ENCODE results near the gene LPXN.

LPXN gene

GRCh38 chr11:58575377-58576020 is at the start of gene LPXN:
TSS of gene LPXN (minus strand) at chr11:58575856. CDS start at chr11:58575772, 84 bp downstream.
- no peak for FAIRE-seq

- FAIRE-seq: no peak
These were observed 49.4 kb upstream of the LPXN start for GRCh38 chr11:58625086-58625485.

- no peak for FAIRE-seq
These were observed 46.7 kb upstream of the LPXN start, which contains the start of gene CNTF for GRCh38 chr11:58622344-58622743. TSS of gene CNTF (plus strand) at chr11:58622665. CDS start at chr11:58622753, 88 bp downstream.

- FAIRE-seq: no peak
These were observed 46.1 kb upstream of the LPXN start for GRCh38 chr11:58621586-58622262.

GRCh38 chr11:58617976-58618557 is 42.4 kb upstream of the LPXN start:
- no peak for FAIRE-seq

- FAIRE-seq: no peak
These were observed 40.9 kb upstream of the LPXN start for GRCh38 chr11:58616594-58616993.

- no peak for FAIRE-seq
These were observed 39.9 kb upstream of the LPXN start for GRCh38 chr11:58615559-58615958.

- no peak for FAIRE-seq
These were observed 37.6 kb upstream of the LPXN start for GRCh38 chr11:58613228-58613627.

- FAIRE-seq: no peak
These were observed 34.1 kb upstream of the LPXN start for GRCh38 chr11:58609723-58610122.

- FAIRE-seq: no peak
These were observed 32.7 kb upstream of the LPXN start for GRCh38 chr11:58608331-58608730.

GRCh38 chr11:58606930-58607714 is 31.5 kb upstream of the LPXN start:
- no peak for FAIRE-seq

- FAIRE-seq: no peak
These were observed 24.9 kb upstream of the LPXN start for GRCh38 chr11:58600510-58600909.

- FAIRE-seq: no peak
These were observed 22.0 kb upstream of the LPXN start for GRCh38 chr11:58597486-58598144.

- no peak for FAIRE-seq
These were observed 21.0 kb upstream of the LPXN start for GRCh38 chr11:58596621-58597020.

- FAIRE-seq: no peak
These were observed 19.2 kb upstream of the LPXN start for GRCh38 chr11:58594826-58595225.

- FAIRE-seq: no peak
These were observed 17.3 kb upstream of the LPXN start for GRCh38 chr11:58592760-58593472.

- FAIRE-seq: no peak
These were observed 16.0 kb upstream of the LPXN start for GRCh38 chr11:58591659-58592058.

- no peak for FAIRE-seq
These were observed 11.3 kb upstream of the LPXN start for GRCh38 chr11:58586998-58587397.

GRCh38 chr11:58582437-58582836 is 6.8 kb upstream of the LPXN start:
- FAIRE-seq: no peak

- FAIRE-seq: no peak
These were observed 4.7 kb upstream of the LPXN start for GRCh38 chr11:58580311-58580710.

GRCh38 chr11:58579192-58580129 is 3.8 kb upstream of the LPXN start:
- FAIRE-seq: no peak

Data from G401.6 (cell line).